ENCODE measurements around the gene KATNA1. TPM values are rescaled to one million over a fixed set of nuclear protein-coding genes. Genes with fewer than 3 reads are reported as not detected.

The KATNA1 gene
- total RNA-seq, 1 donor from 2014 or later, result 14.3 TPM

DNA sequence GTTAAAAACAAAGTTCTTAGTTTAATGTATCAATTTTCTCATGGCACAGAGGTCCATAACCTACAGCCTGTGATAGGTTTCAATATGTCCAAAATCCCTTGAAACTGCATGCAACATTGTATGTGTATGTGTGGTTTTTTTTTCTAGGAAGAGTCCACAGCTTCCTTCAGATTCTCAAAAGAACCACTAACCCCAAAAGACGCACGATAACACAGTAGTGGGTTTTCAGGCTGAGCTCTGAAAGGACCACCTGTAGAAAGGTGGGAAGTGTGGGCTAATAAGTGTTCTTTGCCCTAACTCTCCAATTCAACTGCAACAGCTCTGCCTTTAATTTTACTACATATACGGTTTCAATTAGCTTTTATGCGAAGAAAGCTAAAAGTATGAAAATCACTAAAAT lies 11.5 kb upstream of the KATNA1 start:
- Mint-ChIP-seq H3K27me3 (no peaks in the 10 kb centered on the region), H3K4me3 (ENCODE audit: low read depth) (no peak overlapping the region), H3K27ac (no peak overlapping the region), H3K4me1 (ENCODE audit: low read depth) (no peaks in the 10 kb centered on the region), H3K36me3 (ENCODE audit: insufficient read depth) (peaks cover 23% of the 10 kb centered on the region), H3K9me3 (ENCODE audit: low read depth) (no peaks in the 10 kb centered on the region)
- DNase-seq (ENCODE audit: low spot score, unreplicated experiment), result no peak
- TF ChIP-seq CTCF (IDR thresholded peaks at IDR 0.05; ENCODE audit: unreplicated experiment), result no peak

- DNase-seq (ENCODE audit: low spot score, unreplicated experiment), result no peak
- no peak overlapping the region for H3K4me3 Mint-ChIP-seq (ENCODE audit: low read depth)
- H3K9me3 Mint-ChIP-seq (ENCODE audit: low read depth), result no peaks in the 10 kb centered on the region
- no peaks in the 10 kb centered on the region for H3K27me3 Mint-ChIP-seq
- no peaks in the 10 kb centered on the region for H3K4me1 Mint-ChIP-seq (ENCODE audit: low read depth)
- no peak for TF ChIP-seq CTCF (IDR thresholded peaks at IDR 0.05; ENCODE audit: unreplicated experiment)
- H3K27ac Mint-ChIP-seq, result no peak overlapping the region
- H3K36me3 Mint-ChIP-seq (ENCODE audit: insufficient read depth), result peaks cover 20% of the 10 kb centered on the region
These were observed 8.9 kb upstream of the KATNA1 start for GRCh38 chr6:149657441-149657840.

DNA sequence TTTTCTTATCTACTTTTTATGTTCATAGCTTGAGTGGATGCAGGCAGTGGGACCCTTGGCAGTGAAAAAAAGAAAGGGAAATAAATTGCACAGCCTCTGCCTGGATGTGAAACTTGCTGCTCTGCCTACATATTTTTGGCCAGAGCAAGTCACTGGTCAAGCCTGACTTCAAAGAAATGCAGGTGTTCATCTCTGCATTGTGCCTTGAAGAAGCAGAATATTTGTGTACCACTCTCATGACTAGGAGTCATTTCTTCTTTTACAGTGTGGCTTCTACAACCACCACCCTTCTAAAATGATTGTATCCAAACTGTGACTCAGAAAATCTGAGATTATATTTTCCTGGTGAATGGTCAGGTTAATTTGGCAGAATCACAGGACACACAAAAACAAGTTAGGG lies 2.5 kb upstream of the KATNA1 start:
- Mint-ChIP-seq H3K4me3 (ENCODE audit: low read depth) (no peak overlapping the region), H3K9me3 (ENCODE audit: low read depth) (no peaks in the 10 kb centered on the region), H3K27ac (no peak overlapping the region), H3K36me3 (ENCODE audit: insufficient read depth) (peaks cover 9% of the 10 kb centered on the region), H3K4me1 (ENCODE audit: low read depth) (peaks cover 11% of the 10 kb centered on the region), H3K27me3 (no peaks in the 10 kb centered on the region)
- TF ChIP-seq CTCF (IDR thresholded peaks at IDR 0.05; ENCODE audit: unreplicated experiment), result no peak
- DNase-seq (ENCODE audit: low spot score, unreplicated experiment), result no peak

DNA sequence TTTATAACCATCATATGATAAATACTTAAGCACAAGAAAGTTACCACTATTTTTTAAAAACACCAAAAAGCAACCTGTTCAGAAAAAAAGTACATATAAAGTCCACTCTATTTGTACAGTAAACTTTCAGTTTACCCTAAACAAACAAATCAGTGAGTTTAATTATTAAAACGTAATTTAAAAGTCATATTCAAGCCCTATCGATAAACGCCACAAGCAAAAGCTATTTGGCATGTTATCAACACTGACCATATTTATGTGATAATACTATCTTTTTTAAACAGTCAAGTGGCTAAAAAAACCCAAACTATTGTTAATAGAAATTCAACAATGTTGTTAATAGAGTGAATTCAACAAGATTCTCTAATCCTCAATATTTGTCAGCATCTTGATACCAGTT lies 1.9 kb downstream of the KATNA1 start:
- Mint-ChIP-seq H3K27me3 (no peaks in the 10 kb centered on the region), H3K27ac (no peak overlapping the region), H3K9me3 (ENCODE audit: low read depth) (no peaks in the 10 kb centered on the region), H3K4me1 (ENCODE audit: low read depth) (peaks cover 11% of the 10 kb centered on the region), H3K36me3 (ENCODE audit: insufficient read depth) (peaks cover under 1% of the 10 kb centered on the region), H3K4me3 (ENCODE audit: low read depth) (peak overlapping the region; percentile 91)
- DNase-seq (ENCODE audit: low spot score, unreplicated experiment), result no peak
- no peak for TF ChIP-seq CTCF (IDR thresholded peaks at IDR 0.05; ENCODE audit: unreplicated experiment)

GRCh38 chr6:149642829-149643580 lies 5.5 kb downstream of the KATNA1 start:
- Mint-ChIP-seq H3K27me3 (no peaks in the 10 kb centered on the region), H3K9me3 (ENCODE audit: low read depth) (no peaks in the 10 kb centered on the region), H3K36me3 (ENCODE audit: insufficient read depth) (peaks cover 2% of the 10 kb centered on the region), H3K27ac (no peak overlapping the region), H3K4me3 (ENCODE audit: low read depth) (no peak overlapping the region), H3K4me1 (ENCODE audit: low read depth) (peaks cover 9% of the 10 kb centered on the region)
- DNase-seq (ENCODE audit: low spot score, unreplicated experiment), result no peak
- no peak for TF ChIP-seq CTCF (IDR thresholded peaks at IDR 0.05; ENCODE audit: unreplicated experiment)

All from progenitor cell of endocrine pancreas (in vitro differentiated cells).